HG02943 (cell line): ENCODE measurements around the gene VPS13D.

Source experiments
- ATAC-seq: cut with Tn5 transposase; IDR thresholded peaks from one replicate; pipeline ENCODE4 v1.9.1; 2021; ENCODE audit warnings: mild to moderate bottlenecking, low read depth, moderate library complexity; ENCODE audit not compliant: unreplicated experiment

VPS13D gene

DNA sequence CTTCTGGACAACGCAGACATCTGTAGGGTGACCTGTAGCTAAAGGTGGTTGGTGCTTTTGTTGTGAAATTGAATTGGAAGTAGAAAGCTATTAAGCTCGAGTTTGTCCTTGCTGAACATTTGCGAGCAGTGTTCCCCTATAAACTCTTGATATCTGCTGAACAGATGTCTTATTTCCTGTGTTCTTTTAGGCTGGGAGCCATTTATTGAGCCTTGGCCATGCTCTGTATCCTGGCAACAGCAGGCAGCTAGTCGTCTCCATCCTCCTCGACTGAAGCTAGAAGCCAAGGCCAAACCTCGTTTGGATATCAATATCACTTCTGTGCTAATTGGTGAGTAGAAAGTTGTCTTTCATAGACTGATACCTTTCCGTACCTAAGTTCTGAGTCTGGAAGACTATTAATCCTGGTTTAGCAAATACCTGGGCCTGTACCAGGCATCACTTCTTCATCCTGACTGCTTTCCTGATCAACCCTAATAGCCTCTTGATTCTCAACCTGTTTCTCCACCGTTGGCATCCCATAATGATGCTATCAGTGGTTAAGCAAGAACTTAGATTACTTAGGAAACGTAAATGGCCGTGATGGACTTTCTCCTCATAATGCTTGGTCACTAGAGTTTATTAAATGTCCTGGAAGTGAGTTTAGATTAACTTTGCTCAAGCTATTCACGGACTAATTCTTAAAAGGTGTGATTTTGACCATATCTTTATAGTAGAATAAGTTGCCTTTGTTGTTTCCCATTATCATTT, 103.4 kb downstream of the VPS13D start:
- no peak for ATAC-seq

- no peak for ATAC-seq
These were observed 106.0 kb downstream of the VPS13D start for GRCh38 chr1:12335815-12336214.

DNA sequence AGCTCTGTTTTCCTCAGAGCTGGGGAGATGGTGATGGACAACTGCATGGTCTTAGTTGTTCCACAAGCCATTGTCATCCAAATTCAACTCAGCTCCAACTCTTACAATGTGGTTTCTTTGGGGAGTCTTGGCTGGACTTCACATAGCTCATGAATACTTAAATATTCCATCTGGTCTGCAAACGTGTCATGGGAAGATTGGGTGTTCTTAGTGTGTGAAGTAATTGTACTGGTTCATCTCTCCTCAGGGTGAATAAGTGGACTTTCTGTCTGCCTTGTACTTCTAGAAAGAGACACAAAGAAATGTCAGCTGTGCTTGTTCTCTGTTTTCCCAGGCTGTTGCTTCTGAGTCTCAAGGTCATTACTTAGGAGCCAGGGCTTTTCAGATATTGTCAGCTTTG, 106.6 kb downstream of the VPS13D start:
- ATAC-seq, result no peak

- no peak for ATAC-seq
These were observed 108.2 kb downstream of the VPS13D start for GRCh38 chr1:12338017-12338416.

DNA sequence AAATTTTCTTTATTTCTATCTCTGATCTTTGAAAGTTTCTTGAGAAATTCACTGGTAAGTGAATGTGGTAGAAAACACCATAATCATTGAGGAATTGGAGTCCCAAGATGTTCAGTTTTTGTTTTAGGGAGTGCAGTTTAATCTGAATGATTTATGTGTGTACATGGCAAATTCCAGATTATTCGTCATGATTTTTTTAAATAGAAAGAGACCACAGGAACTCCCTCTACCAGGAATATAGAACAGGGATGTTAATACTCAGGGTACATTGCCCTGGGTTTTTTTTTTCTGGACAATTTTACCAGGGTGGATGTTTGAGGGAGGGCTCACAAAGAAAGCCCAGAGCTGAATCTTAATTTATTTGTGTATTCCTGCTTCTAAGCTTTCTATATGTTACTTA, 109.0 kb downstream of the VPS13D start:
- no peak for ATAC-seq

- no peak for ATAC-seq
These were observed 109.6 kb downstream of the VPS13D start for GRCh38 chr1:12339396-12339795.

- ATAC-seq, result no peak
These were observed 110.1 kb downstream of the VPS13D start for GRCh38 chr1:12339811-12340543.

DNA sequence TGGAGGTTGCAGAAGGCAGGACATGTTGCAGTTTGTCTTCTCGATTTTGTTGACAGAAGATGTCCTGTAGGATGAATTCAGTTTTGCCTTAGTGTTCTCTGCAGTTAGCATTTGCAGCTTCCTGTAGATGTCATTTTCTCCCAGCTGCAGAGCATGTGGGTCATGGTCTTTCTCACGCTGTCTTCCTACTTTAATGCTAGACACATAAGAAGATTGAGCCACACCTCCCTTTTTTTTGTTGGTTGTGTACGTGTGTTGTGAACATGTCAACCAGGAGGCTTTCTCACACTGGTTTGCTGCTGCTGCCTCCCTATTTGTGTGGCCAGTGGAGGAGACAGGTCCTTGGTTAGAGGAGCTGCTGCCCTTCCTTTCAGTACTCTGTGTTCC, 110.7 kb downstream of the VPS13D start:
- ATAC-seq, result no peak

GRCh38 chr1:12341667-12342066, 111.8 kb downstream of the VPS13D start:
- ATAC-seq, result no peak

DNA sequence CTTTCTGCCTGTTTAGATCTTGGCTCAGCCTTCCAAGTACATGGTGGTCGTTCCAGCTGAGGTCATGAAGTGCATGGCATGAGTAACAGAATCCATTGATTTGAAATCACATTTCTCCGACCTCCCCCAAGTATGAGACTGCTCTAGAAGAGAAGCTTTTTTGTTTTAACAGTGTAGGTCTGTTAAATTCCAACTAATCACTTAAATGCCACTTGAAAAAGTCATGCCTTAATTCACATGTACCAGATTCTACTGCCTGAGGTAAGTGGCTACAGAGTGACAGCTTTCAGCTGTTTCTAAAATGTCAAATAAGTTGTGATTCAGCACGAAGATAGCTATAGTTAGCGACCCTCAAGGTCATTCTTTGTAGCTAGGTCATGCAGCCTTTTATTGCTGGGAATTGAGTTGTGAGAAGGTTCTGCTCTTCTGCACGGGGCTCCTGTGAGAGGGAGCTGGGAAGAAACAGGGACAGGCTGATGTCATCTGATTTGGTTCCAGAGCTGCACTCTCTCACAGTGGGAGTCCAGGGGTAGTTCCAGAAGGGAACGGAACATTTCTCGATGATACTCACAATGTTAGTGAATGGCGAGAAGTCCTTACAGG, 112.7 kb downstream of the VPS13D start:
- ATAC-seq, result no peak

GRCh38 chr1:12343823-12344487, 114.1 kb downstream of the VPS13D start:
- ATAC-seq, result no peak

DNA sequence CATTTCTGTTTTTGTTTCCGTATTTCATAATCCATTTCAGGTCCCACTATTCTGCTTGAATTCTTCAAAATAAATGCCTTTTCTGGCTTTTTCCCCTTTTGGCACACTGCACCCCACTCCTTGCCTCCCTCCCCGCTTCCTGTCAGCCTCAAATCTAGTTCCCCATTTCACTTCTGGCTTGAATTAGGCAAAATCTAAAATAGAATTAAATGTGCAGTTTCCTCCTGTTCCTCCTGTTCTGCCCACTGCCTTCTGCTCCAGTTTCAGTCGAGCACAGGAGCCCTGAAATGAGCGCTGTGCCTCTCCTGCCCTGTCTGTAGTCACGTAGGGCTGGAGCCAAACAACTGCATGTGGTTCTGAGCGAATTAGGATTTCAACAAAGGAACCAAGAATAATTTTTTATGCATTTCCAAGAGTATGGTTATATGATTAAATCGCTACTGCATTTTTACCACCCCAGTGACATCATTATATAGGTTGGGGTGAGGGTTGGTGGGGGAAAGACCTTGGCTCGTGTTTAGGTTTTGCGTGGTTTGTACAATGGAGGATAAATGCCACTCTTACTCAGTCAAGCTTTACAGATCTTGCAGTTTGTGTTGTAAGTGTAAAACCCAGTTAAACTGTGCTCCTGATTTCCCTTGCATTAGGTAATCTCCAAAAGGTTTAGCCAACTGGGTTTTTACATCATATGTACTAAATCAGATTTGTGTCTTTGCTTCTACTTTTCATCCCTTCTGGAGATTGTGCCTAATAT, 114.9 kb downstream of the VPS13D start:
- no peak for ATAC-seq

DNA sequence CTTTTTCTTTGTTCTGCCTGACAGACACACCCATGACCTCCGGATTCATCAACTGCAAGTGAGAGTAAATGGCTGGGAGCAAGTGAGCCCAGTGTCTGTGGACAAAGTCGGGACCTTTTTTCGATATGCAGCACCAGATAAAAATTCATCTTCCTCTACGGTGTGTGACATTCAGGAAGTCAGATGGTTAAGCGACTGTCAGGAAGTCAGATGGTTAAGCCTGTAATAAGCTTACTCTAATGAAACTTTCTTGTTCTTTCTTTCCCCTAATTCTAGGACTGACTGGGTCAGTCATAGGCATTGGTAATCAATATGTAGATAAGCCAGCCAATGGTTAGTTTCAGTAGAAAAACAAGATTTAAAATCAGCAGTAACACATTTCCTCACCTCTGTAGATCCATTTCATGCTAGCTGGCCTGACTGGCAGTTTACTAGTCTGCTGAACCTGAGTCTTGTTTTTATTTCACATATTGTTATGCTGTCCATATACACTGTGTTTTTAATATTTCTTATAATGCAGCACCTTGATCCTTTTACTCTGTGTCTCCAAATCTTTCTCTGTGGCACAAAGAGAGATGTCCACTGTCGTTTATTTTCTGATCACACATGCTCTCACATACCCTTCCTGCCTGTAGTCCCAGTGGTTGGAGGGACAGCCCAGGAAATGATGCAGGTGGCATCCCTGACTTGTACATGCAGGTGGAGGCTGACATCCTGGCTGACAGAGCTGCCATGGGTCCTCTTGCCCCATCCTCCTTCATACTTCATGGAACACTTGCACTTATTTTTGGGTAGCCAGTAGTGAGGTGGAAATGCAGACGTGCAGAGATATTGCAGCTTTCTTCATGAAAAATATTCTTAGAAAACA, 115.8 kb downstream of the VPS13D start:
- ATAC-seq, result no peak

GRCh38 chr1:12346483-12347151, 116.8 kb downstream of the VPS13D start:
- no peak for ATAC-seq

DNA sequence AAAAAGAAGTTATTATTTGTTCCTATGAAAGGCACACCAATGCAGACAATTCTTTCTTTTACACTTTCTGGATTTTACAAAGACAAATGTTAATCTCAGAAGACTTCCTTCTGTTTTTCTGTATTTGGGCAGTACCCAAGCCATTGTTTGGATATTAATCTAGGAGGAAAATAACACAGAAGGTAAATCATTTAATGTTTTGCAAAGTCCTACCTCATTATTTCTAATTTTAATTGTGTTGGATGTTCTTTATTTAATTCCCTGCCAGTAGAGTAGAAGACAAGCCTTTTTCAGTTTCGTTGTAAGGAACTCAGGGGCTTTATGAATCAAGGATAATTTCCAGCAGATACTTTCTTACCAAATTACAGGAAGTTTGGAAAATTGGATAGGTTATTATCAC, 118.3 kb downstream of the VPS13D start:
- no peak for ATAC-seq

- no peak for ATAC-seq
These were observed 124.2 kb downstream of the VPS13D start for GRCh38 chr1:12353981-12354380.

GRCh38 chr1:12356004-12356890, 126.4 kb downstream of the VPS13D start:
- no peak for ATAC-seq

DNA sequence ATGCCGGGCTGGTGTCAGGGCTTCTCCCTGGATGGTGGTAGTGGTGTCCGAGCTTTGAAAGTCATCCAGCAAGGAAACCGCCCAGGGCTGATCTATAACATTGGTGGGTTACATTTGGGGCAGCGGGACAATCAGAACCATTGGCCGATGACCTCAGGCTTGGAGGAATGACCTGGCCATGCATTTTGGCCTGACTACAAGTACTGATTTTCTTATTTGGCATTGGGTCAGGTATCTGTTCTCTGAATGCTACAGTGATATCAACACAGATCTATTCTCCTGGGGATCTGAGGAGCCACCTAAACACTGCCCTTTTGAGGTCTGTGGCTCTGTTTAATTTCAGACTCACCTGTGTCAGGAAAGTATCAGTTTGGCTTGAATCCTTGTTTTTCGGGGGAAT, 128.7 kb downstream of the VPS13D start:
- ATAC-seq, result no peak
